Bone marrow (tissue), 2 donors: Measurements from ENCODE around the gene TPM2.

Source experiments
- DNase-seq, 2 donors: peaks; one replicate each; lab custom pipeline; 2025; lab: John Stamatoyannopoulos, UW

The TPM2 gene

DNA sequence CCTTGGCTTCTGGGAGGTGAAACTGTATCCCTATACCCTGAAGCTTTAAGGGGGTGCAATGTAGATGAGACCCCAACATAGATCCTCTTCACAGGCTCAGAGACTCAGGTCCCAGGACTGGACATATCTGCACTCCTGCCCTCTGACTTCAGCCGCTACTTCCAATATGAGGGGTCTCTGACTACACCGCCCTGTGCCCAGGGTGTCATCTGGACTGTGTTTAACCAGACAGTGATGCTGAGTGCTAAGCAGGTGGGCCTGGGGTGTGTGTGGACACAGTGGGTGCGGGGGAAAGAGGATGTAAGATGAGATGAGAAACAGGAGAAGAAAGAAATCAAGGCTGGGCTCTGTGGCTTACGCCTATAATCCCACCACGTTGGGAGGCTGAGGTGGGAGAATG lies 10.6 kb downstream of the TPM2 start:
- DNase-seq: no peak

DNA sequence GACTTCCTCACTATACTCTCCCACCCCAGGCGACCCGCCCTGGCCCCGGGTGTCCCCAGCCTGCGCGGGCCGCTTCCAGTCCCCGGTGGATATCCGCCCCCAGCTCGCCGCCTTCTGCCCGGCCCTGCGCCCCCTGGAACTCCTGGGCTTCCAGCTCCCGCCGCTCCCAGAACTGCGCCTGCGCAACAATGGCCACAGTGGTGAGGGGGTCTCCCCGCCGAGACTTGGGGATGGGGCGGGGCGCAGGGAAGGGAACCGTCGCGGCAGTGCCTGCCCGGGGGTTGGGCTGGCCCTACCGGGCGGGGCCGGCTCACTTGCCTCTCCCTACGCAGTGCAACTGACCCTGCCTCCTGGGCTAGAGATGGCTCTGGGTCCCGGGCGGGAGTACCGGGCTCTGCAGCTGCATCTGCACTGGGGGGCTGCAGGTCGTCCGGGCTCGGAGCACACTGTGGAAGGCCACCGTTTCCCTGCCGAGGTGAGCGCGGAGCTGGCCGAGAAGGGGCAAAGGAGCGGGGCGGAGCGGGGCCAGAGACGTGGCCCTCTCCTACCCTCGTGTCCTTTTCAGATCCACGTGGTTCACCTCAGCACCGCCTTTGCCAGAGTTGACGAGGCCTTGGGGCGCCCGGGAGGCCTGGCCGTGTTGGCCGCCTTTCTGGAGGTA lies 13.9 kb downstream of the TPM2 start:
- peak; percentile 9 to 22 for DNase-seq

- DNase-seq: no peak
Observed at GRCh38 chr9:35675204-35675603, 14.5 kb downstream of the TPM2 start.

DNA sequence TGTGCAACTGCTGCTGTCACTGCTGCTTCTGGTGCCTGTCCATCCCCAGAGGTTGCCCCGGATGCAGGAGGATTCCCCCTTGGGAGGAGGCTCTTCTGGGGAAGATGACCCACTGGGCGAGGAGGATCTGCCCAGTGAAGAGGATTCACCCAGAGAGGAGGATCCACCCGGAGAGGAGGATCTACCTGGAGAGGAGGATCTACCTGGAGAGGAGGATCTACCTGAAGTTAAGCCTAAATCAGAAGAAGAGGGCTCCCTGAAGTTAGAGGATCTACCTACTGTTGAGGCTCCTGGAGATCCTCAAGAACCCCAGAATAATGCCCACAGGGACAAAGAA lies 15.7 kb downstream of the TPM2 start:
- no peak for DNase-seq

GRCh38 chr9:35673132-35674024 lies 16.3 kb downstream of the TPM2 start, which contains the start of gene CA9:
CA9 (plus strand) TSS chr9:35673928; CDS start chr9:35673960, 32 bp downstream.
- no peak for DNase-seq

DNA sequence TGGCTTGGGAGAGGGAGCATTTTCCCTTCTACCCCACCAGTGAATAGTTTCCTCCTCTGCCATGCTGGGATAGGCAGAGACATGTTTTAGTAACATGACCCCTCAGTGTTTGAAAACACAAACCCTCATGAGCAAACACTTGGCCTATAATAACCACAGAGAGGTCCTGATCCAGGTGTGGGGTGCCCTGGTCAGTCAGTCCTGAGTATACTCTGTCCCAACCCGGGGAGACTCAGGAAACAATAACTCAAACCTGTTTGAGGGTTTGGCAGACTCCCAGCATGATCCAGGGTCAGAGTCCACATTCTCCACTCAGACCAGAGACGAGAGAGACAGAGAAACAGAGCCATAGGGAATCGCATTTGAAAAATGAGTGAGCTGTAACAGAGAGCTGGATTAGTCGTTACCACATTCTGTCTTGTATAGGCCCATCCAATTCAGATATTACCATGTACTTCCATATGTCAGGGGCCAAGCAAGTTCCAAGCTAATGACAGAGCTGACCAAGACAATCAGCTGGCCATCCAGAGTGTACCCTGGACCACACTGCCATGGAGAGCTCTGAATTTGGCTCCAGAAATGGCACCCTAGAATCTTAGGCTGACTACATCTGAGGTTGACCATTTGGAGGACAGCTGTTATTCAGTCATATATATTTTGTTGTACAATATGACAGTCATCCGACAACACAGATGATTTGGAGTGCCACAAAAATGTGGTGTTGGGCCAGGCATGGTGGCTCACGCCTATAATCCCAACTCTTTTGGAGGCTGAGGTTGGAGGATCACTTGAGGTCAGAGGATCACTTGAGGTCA lies 20.2 kb downstream of the TPM2 start:
- DNase-seq: no peak

DNA sequence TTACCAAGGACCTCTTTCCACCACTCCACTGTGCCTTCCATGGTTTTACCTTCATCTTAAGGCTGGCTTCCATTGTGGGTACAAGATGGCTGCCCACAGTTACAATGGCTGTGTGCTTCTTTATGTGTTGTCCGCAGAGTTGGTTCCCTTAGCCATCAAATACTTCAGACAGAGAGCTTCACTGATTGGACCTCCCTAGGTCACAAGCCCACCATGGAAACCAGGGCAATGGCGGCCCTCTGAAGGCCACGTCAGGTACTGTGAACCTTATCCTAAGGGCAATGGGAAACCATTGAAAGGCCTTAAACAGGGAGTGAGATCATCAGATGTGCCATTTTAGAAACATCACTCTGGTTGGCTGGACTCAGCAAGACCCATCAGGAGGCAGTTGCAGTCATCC lies 21.8 kb downstream of the TPM2 start:
- no peak for DNase-seq

DNA sequence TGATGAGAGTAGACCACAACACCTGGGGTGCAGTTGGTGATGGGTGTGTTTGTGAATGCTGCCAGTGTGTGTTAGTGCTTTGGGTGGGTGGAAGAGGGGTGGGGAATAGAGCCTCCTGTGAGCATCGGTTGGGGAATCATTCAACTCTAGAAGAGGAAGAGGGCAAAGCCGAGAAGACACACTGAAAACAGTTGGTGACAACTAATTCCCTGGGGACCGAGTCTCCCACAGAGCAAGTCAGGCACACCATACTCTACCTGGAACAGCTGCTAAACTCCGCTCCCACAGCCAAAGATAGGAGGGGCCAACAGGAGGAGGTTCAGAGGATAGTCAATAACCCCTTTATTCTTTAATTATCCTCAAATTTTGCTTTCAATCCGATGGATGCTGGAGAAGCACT lies 23.2 kb downstream of the TPM2 start:
- no peak for DNase-seq

DNA sequence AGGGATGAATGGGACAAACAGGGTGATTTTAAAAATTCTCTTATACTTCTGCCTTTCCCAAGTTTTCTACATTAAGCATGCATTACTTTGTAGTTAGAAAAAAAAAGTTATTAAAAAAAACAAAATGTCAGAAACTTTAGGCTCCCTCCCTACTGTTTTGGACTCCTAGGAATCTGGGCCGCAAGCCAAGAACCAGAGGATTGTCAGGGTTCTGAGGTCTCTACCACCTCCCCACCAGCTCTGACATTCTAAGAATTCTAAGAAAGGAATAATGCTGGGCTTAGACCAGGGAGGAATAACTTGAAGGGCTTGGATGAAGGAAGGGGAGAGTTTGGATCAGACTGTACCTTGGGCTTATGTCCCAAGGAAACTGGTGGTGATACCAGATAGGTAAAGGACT lies 23.7 kb downstream of the TPM2 start:
- DNase-seq: no peak

DNA sequence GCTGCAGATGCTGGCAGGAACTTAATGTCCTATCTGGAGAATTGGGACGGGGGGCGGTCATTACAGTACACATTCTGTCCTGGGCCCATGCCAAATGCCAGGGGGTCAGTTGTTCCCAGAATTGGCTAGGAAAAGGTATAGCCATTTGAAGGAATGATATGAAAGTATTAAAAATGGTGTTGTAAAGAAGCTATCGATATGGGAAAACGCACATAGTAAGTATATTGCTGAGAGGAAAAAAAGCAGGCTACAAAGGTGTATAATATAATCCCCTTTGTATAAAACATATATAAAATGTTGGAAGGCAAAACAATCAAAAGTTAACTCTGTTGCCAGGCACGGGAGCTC lies 24.3 kb downstream of the TPM2 start:
- no peak for DNase-seq

DNA sequence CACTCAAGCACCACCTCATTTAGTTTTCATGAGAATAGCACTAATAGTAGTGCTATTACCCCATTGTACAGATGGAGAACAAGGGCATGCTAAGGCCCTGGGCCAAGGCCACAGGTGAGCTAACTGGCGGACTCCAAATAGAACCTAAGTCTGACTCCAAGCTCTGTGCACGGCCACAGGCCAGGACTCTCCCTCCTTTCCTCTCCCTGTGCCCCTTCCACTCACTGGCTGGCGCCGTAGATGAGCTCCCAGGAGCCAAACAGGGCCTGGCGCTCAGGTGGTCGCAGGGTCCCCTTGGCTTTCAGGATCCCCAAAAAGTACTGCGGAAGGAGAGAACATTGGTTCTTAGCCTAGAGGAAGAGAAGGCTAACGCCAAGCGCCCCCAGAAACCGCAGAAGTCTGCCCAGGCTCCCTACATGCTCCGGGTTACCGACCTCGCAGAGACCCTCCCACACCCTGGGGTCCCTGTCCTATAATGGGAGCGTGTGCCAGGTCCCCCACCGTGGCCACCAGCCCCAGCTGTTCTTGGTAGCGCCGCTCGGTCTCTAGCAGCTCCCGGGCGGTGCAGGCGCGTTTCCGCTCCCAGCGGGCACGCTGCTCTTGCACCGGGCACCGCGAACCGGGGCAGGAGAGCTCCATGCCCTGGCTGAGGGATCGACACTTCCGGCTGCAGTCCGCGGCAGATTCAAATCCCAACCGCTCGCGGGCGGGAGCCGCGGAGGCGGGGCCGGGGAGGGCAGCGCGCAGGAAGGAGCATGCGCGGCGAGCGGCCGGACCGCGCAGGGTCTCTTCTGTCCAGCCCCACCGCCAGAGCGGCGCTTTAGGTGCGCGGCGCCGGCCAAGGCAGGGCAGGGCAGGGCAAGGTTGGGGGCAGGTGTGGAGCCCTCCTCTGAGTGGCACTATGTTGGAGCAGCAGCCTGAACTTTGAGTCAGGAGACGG lies 24.9 kb downstream of the TPM2 start, which contains the start of gene ARHGEF39:
Gene ARHGEF39, minus strand, starts transcription at position 665 of the 940 bp plus-strand sequence. Its CDS starts 26 bp downstream, at position 639.
- peak; percentile 14 to 32 for DNase-seq

DNA sequence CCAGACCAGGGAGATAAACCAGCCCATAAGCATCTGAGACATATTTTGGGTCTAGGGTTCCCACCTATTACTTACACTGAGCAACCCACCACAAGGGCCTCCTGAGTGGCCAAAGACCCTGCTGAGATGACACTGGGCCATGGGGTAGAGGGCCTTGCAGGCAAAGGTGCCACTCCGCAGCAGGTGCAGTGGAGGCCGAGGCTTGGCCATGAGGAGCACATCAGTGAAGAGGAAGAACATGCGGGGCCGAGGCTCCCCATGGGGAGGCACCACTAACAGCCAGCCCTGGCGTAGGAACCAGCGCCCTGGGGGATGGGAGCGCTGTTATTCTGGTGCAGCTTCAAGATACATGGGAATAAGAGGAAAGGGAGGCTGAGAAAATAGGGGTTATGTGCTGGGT lies 27.3 kb downstream of the TPM2 start:
- no peak for DNase-seq

- no peak for DNase-seq
Observed at GRCh38 chr9:35661756-35662350, 27.9 kb downstream of the TPM2 start.

DNA sequence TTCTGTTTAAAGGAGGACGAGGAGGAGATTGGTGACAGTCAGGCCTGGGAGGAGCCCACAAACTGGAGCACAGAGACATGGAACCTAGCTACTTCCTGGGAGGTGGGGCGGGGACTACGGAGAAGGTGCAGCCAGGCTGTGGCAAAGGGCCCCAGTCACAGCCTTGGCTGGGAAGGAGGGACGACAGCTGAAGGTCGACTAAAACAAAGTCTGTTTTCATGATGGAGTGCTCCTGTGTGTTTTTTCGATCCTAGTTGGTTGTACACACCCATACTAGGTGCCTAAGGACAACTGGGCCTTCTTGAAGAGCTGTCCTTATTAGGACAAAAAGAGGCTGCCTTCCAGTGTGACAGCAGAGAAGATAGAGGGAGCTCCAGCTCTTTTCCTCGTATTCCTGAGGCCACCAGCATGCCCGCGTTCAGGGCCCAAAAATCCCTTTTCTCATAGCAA lies 28.7 kb downstream of the TPM2 start:
- DNase-seq: no peak

DNA sequence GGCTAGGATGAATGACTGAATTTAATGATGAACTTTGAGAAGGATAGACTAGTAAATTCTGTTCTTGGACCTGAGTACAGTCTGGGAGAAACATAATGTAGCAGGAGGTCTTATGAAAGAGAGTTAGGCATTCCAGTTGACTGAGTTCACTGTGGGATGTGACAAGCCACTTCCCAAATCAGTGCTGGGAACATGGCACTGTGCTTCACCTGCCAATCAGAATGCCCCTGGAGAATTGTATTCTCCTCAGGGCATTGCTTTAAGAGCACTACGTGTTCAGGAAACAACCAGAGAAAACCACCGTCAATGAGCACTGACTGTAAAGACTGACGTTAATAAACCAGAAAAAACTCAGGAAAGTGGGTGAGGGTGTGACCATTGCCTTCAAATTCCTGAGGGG lies 30.4 kb downstream of the TPM2 start:
- DNase-seq: no peak

GRCh38 chr9:35658968-35659220 lies 30.8 kb downstream of the TPM2 start:
- no peak for DNase-seq

GRCh38 chr9:35658137-35658967 lies 31.4 kb downstream of the TPM2 start, which contains the start of gene CCDC107:
CCDC107 (plus strand) TSS chr9:35658292; CDS start chr9:35658380, 88 bp downstream.
- peak; percentile 67 to 79 for DNase-seq

DNA sequence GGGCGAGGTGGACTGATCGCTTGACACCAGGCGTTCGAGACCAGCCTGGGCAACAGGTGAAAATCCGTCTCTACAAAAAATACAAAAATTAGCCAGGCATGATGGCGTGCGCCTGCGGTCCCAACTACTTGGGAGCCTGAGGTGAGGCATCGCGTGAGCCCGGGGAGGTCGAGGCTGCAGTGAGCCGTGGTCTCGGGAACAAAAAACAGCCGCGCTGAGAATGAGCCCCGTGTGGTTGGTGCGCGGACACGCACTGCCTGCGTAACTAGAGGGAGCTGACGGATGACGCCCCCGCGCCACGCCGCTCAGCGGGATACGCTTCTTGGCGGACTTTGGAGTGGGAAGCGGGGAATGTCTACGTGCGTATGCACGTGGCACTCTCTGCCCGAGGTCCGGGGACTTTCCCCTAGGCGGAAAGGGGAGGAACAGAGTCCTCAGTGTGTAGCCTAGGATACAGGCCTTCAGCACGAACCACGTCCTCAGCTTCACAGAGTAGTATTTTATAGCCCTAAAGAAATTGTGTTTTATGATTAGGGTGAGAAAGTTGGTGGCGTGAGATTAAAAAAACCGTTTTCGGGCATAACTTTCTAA lies 32.1 kb downstream of the TPM2 start, which contains the start of gene RMRP:
Gene RMRP, minus strand, starts transcription at position 474 of the 591 bp plus-strand sequence.
- DNase-seq: peak; percentile 63 to 90

- no peak for DNase-seq
Observed at GRCh38 chr9:35656831-35657545, 32.7 kb downstream of the TPM2 start.
